Measurements from ENCODE around the gene WNT4.

DNA sequence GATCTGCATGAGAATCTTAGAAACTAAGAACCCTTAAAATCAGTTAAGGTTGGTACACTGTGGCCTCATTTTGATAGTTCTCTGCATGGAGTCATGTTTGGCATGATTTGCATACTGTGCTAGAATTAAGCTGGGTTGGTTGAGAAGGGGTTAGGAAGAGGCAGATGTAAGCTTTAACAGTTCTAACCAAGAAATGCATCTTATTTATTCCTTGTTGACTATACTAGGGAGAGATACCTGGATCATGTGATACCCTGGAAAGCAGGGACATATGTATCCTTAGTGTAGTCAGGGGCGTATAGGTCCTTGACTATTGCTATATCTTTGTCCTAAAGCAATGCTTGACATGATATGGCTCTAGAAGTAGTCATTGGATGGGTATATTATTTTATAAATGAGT is 49.4 kb downstream of the WNT4 start:
- no peak for TF ChIP-seq POLR2A (IDR thresholded peaks at IDR 0.05)
- TF ChIP-seq, protein P1, sequence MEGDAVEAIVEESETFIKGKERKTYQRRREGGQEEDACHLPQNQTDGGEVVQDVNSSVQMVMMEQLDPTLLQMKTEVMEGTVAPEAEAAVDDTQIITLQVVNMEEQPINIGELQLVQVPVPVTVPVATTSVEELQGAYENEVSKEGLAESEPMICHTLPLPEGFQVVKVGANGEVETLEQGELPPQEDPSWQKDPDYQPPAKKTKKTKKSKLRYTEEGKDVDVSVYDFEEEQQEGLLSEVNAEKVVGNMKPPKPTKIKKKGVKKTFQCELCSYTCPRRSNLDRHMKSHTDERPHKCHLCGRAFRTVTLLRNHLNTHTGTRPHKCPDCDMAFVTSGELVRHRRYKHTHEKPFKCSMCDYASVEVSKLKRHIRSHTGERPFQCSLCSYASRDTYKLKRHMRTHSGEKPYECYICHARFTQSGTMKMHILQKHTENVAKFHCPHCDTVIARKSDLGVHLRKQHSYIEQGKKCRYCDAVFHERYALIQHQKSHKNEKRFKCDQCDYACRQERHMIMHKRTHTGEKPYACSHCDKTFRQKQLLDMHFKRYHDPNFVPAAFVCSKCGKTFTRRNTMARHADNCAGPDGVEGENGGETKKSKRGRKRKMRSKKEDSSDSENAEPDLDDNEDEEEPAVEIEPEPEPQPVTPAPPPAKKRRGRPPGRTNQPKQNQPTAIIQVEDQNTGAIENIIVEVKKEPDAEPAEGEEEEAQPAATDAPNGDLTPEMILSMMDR (IDR thresholded peaks at IDR 0.05) = no peak

Data from heart left ventricle (tissue), 13 donors.